Measurements from ENCODE around the gene CA7. TPM values are rescaled to one million over a fixed set of nuclear protein-coding genes. Genes with fewer than 3 reads are reported as not detected.

Gene CA7
- total RNA-seq, 1 donor from 2014 or later = not detected

DNA sequence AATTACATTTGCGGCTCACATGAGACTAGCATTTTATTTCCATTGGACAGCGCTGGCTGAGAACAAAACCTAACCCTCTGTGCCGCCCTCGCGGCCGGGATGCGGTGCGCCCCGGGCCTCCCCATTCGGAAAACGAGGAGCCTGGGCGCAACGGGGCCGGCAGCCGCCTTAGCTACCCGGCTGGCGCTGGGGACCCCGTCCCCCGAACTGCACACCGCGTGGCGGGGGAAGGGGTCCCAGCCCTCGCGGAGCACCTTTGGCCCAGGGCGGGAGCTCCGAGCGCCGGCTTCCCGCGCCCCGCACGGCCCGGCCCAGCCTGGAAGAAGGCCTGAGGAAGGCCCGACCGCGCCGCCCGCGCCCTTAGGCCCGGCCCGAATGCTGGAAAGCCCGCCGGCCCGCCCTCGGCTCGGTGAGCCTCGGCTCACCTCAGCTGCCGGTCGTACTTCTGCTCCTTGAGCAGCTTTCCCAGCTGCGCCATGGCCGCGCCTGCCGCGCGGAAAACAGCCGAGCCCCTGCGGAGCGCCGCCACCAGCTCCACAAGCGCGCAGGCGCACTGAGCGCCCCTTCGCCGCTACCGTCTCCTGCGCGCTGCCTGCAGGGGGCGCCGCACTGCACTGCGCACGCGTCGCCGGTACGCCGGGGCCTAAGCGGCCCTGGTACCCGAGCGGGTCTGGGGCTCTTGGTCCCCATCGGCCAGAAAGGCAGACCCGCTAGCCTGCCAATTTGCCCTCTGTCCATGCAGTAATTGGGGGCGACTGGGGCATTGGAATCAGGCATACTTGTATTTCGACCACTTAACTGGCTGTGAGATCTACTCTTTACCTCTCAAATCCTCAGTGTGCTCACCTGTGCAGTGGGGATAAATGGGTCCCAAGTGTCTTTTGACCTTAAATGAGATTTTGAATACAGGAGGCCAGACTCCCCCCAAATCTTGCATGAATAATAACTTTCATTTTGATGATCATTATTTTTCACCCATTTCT lies 13.5 kb upstream of the CA7 start, which contains the start of gene NAE1:
NAE1 (minus strand) TSS at position 555 of the 983 bp plus-strand sequence; CDS start at position 478, 77 bp downstream.
- H3K36me3 Mint-ChIP-seq (ENCODE audit: low read depth) = peaks cover 8% of the 10 kb centered on the region
- H3K27ac Mint-ChIP-seq (ENCODE audit: unreplicated experiment) = peak within 1 kb of the TSS; percentile 29
- H3K9me3 Mint-ChIP-seq = no peaks in the 10 kb centered on the region
- TF ChIP-seq, protein P1, sequence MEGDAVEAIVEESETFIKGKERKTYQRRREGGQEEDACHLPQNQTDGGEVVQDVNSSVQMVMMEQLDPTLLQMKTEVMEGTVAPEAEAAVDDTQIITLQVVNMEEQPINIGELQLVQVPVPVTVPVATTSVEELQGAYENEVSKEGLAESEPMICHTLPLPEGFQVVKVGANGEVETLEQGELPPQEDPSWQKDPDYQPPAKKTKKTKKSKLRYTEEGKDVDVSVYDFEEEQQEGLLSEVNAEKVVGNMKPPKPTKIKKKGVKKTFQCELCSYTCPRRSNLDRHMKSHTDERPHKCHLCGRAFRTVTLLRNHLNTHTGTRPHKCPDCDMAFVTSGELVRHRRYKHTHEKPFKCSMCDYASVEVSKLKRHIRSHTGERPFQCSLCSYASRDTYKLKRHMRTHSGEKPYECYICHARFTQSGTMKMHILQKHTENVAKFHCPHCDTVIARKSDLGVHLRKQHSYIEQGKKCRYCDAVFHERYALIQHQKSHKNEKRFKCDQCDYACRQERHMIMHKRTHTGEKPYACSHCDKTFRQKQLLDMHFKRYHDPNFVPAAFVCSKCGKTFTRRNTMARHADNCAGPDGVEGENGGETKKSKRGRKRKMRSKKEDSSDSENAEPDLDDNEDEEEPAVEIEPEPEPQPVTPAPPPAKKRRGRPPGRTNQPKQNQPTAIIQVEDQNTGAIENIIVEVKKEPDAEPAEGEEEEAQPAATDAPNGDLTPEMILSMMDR (conservative IDR thresholded peaks at IDR 0.05) = peak; percentile 98
- peak within 1 kb of the TSS; percentile 91 for H3K4me3 Mint-ChIP-seq
- H3K4me1 Mint-ChIP-seq = peaks cover 24% of the 10 kb centered on the region
- H3K27me3 Mint-ChIP-seq (ENCODE audit: low read depth) = peaks cover 23% of the 10 kb centered on the region
- DNase-seq (ENCODE audit: low read depth, low spot score) = peak; percentile 94

DNA sequence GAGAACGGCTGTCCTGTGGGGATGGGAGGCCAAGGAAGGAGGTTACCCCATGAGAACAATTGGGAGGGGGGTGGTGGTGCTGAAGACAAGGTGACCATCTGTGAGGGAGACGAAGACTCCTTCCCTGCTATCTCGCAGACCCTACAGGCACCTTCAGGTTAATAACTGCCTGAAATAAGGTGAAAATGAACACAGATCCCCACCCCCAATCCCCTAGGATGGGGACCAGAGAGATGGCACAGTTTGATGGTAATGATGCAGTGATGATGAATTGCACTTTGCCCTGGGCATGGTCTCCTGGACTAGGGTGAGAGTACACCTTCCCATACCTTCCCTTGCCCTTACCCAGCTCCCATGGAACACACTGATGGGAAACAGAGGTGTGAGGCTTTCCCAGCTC lies 12.0 kb upstream of the CA7 start:
- TF ChIP-seq, protein P1 (conservative IDR thresholded peaks at IDR 0.05) = no peak
- Mint-ChIP-seq H3K27ac (ENCODE audit: unreplicated experiment) (no peak overlapping the region), H3K9me3 (no peaks in the 10 kb centered on the region), H3K4me3 (peak overlapping the region; percentile 60), H3K27me3 (ENCODE audit: low read depth) (peaks cover 28% of the 10 kb centered on the region), H3K36me3 (ENCODE audit: low read depth) (peaks cover 4% of the 10 kb centered on the region), H3K4me1 (peaks cover 18% of the 10 kb centered on the region)
- DNase-seq (ENCODE audit: low read depth, low spot score) = no peak

DNA sequence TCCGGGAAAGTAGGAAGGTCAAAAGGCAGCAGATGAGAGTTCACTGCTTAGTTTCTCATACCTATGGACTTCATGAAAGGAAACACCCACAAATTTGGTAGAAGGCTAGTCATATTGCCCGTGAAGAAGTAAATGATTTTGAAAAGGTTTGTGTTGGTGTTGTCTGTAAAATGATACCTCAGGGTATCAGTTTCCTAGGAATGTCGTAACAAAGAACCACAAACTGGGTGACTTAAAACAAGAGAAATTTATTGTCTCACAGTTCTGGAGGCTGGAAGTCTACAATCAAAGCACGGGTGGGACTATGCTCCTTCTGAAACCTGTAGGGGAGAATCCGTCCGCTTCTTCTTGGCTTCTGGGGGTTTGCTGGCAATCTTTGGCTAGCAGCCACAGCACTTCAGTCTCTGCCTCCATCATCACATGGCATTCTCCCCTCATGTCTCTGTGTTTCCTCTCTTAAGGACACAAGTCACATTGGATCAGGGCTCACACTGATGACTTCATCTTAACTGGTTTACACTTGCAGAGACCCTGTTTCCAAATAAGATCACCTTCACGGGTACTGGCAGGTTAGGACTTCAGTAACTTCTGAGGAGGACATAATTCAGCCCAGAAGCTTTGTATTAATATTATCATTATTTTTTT lies 11.4 kb upstream of the CA7 start:
- Mint-ChIP-seq H3K4me1 (peaks cover 15% of the 10 kb centered on the region), H3K27ac (ENCODE audit: unreplicated experiment) (no peak overlapping the region), H3K27me3 (ENCODE audit: low read depth) (peaks cover 33% of the 10 kb centered on the region), H3K36me3 (ENCODE audit: low read depth) (peaks cover under 1% of the 10 kb centered on the region), H3K9me3 (no peaks in the 10 kb centered on the region), H3K4me3 (peak overlapping the region; percentile 60)
- DNase-seq (ENCODE audit: low read depth, low spot score) = no peak
- TF ChIP-seq, protein P1 (conservative IDR thresholded peaks at IDR 0.05) = no peak

DNA sequence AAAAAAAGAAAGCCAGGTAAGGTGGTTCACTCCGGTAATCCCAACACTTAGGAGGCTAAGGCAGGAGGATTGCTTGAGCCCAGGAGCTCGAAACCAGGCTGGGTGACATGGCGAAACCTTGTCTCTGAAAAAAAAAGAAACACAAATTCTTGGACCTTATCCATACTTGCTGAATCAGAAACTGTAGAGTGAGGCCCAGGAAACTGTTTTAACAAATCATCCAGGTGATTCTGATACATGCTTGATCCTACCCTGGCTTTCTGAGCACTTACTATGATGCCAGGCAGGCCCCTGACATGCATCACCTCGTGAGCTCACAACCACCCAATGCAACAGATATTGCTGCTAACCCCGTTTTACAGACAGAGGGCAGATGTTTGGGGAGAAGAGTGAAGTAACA lies 9.5 kb upstream of the CA7 start:
- no peaks in the 10 kb centered on the region for H3K36me3 Mint-ChIP-seq (ENCODE audit: low read depth)
- no peak overlapping the region for H3K27ac Mint-ChIP-seq (ENCODE audit: unreplicated experiment)
- H3K27me3 Mint-ChIP-seq (ENCODE audit: low read depth) = peaks cover 51% of the 10 kb centered on the region
- no peak overlapping the region for H3K4me3 Mint-ChIP-seq
- TF ChIP-seq, protein P1 (conservative IDR thresholded peaks at IDR 0.05) = no peak
- no peak for DNase-seq (ENCODE audit: low read depth, low spot score)
- H3K4me1 Mint-ChIP-seq = peaks cover 1% of the 10 kb centered on the region
- H3K9me3 Mint-ChIP-seq = peaks cover 5% of the 10 kb centered on the region

DNA sequence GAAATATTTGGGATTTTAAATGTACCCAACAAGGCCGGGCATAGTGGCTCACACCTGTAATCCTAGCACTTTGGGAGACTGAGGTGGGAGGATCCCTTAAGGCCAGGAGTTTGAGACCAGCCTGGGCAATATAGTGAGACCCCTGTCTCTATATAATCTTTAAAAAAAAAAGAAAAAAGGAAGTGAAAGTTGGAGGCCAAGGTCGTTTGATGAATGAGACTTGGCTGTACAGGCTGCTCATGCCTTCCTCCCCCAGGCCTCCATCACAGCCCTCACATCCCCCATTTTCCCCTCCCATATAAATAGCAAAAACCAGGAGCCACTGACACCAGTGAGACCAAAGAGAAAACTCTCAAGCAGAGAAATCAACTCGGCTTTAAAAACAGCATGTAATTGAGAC lies 3.3 kb upstream of the CA7 start:
- DNase-seq (ENCODE audit: low read depth, low spot score) = no peak
- no peak overlapping the region for H3K27ac Mint-ChIP-seq (ENCODE audit: unreplicated experiment)
- peaks cover 85% of the 10 kb centered on the region for H3K27me3 Mint-ChIP-seq (ENCODE audit: low read depth)
- H3K36me3 Mint-ChIP-seq (ENCODE audit: low read depth) = no peaks in the 10 kb centered on the region
- TF ChIP-seq, protein P1 (conservative IDR thresholded peaks at IDR 0.05) = no peak
- no peak overlapping the region for H3K4me3 Mint-ChIP-seq
- H3K9me3 Mint-ChIP-seq = peaks cover 5% of the 10 kb centered on the region
- H3K4me1 Mint-ChIP-seq = no peaks in the 10 kb centered on the region

All from neural crest cell (in vitro differentiated cells).